Kidney epithelial cell (primary cell): ENCODE results near the gene POU2F3. TPM values are rescaled to one million over a fixed set of nuclear protein-coding genes. Genes with fewer than 3 reads are reported as not detected.

Experiments used
- DNase-seq: peaks from one replicate; pipeline ENCODE4 v3.0.0-alpha.2; 2010; ENCODE audit warnings: low read depth
- H3K27me3 ChIP-seq: 2 replicates; pipeline ENCODE4 v1.6.0; 2011; ENCODE audit warnings: low read length; ENCODE audit not compliant: control insufficient read depth, insufficient read depth
- H3K36me3 ChIP-seq: 2 replicates; pipeline ENCODE4 v1.5.1; 2011; ENCODE audit warnings: low read length; ENCODE audit not compliant: control insufficient read depth, insufficient read depth
- H3K4me3 ChIP-seq: 2 replicates; pipeline ENCODE4 v1.5.1; 2011; ENCODE audit warnings: low read depth, mild to moderate bottlenecking, control low read depth, low read length
- total RNA-seq: library from RNA; depleted of rRNA; stranded (reverse); fragments of >200 nt; gene quantifications from 2 replicates; pipeline ENCODE4 v1.2.3, GENCODE V29; 2015
- TF ChIP-seq, protein P1 (sequence below): IDR thresholded peaks from 2 replicates; pipeline ENCODE4 v1.5.1; 2011; ENCODE audit warnings: mild to moderate bottlenecking, moderate library complexity, low read length, control low read depth, inconsistent platforms; ENCODE audit not compliant: insufficient read depth, poor library complexity, severe bottlenecking

The POU2F3 gene
- total RNA-seq, 1 donor from 2014 or later = 1.1 TPM

DNA sequence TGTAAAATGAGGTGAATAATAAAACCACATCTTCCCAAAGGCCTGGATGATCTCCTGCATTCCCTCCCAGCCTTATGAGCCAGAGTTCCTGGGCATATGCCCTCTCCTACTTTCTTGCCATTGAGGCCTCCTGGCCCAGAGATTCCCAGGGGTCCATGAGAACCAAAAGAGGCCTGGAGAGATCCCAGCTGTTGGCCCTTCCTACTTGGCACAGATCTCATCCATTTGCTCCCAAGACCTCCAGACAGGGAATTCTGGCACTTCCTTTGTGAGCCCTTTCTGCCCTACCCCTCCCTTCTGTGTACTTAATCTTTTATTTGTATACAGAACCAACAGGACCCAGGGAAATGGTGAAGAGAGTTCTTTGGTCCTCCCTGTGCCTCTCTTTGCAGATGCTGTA is 21.4 kb downstream of the POU2F3 start:
- H3K36me3 ChIP-seq = no peaks in the 10 kb centered on the region
- no peak for DNase-seq
- no peak overlapping the region for H3K4me3 ChIP-seq
- TF ChIP-seq, protein P1, sequence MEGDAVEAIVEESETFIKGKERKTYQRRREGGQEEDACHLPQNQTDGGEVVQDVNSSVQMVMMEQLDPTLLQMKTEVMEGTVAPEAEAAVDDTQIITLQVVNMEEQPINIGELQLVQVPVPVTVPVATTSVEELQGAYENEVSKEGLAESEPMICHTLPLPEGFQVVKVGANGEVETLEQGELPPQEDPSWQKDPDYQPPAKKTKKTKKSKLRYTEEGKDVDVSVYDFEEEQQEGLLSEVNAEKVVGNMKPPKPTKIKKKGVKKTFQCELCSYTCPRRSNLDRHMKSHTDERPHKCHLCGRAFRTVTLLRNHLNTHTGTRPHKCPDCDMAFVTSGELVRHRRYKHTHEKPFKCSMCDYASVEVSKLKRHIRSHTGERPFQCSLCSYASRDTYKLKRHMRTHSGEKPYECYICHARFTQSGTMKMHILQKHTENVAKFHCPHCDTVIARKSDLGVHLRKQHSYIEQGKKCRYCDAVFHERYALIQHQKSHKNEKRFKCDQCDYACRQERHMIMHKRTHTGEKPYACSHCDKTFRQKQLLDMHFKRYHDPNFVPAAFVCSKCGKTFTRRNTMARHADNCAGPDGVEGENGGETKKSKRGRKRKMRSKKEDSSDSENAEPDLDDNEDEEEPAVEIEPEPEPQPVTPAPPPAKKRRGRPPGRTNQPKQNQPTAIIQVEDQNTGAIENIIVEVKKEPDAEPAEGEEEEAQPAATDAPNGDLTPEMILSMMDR = no peak
- H3K27me3 ChIP-seq = peaks cover 28% of the 10 kb centered on the region

DNA sequence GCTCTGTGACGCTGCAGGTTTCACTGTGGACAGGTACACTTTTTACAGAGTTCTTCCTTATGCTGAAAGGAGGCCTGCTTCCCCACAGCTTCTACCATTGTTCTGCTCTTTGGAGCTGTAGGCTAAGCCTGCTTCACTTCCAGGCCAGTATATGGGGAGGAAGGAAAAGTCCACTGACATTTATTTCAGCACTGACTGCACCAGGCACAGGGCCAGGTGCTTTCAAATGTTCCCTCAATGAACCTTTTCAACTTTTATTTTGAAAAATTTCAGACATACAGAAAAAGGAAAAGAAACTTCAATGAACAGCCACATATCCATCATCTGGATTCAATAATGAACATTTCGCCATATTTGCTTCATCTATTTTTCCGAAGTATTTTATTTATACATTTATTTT is 22.0 kb downstream of the POU2F3 start:
- no peak for DNase-seq
- Histone ChIP-seq H3K4me3 (no peak overlapping the region), H3K36me3 (no peaks in the 10 kb centered on the region), H3K27me3 (peaks cover 28% of the 10 kb centered on the region)
- TF ChIP-seq, protein P1 = no peak

DNA sequence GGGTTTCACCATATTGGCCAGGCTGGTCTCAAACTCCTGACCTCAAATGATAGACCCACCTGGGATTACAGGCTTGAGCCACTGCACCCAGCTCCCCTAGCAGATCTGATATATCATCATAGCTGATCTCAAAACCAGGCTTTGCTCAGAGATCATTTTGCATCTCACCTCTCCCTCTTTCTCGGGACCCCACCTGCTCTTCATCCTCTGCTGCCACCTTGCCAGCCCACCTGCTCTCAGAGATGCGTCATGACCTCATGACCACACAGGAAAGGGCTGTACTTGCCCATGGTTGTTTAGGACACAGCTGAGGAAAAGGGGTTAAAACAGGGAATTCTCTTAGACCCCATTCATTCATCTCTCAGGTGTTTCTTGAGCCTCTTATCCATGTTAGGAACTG is 27.4 kb downstream of the POU2F3 start:
- DNase-seq = no peak
- Histone ChIP-seq H3K36me3 (no peaks in the 10 kb centered on the region), H3K27me3 (peaks cover 11% of the 10 kb centered on the region), H3K4me3 (no peak overlapping the region)
- TF ChIP-seq, protein P1 = no peak

DNA sequence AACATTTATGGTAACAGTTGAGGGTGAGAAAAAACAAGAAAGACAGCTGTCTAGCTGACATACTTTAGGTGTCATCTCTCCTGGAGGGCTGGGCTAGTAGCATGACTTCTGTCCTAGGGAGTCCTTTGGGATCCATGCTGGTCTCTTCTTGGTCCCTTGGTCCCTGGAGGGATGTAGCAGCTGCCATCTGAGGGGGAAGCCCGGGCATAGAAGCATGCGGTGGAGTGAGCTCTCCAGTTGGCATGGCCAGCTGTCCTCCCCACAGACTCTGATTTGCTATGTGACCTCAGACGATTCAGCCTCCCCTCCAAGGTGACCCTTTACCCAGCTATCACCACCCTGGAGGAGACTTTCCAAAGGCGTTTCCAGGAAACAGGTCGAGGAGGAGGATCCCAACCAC is 28.7 kb downstream of the POU2F3 start:
- H3K36me3 ChIP-seq = no peaks in the 10 kb centered on the region

DNA sequence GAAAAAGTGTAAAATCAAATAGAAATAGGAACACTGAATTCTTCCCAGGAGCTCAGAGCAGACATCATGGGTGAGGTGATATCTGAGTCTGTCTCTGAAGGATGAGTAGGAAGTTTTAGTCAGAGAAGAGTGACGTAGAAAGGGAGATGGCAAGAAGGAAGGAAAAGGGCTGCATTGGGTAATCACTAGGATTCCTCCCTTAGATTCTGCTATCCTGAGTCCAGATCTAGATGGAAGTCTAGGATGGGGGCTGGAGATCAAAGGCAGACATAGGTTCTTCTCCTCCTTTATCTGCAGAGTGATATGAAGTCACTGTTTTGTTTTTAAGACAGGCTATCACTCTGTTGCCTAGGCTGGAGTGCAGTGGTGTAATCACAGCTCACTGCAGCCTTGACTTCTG is 30.4 kb downstream of the POU2F3 start:
- H3K27me3 ChIP-seq = peaks cover 9% of the 10 kb centered on the region
- H3K4me3 ChIP-seq = no peak overlapping the region
- H3K36me3 ChIP-seq = no peaks in the 10 kb centered on the region
- DNase-seq = no peak
- TF ChIP-seq, protein P1 = no peak

More for the DNA sequence above, 28.7 kb downstream of the POU2F3 start:
- no peak for DNase-seq
- TF ChIP-seq, protein P1 = no peak
- Histone ChIP-seq H3K27me3 (peaks cover 11% of the 10 kb centered on the region), H3K4me3 (no peak overlapping the region)

DNA sequence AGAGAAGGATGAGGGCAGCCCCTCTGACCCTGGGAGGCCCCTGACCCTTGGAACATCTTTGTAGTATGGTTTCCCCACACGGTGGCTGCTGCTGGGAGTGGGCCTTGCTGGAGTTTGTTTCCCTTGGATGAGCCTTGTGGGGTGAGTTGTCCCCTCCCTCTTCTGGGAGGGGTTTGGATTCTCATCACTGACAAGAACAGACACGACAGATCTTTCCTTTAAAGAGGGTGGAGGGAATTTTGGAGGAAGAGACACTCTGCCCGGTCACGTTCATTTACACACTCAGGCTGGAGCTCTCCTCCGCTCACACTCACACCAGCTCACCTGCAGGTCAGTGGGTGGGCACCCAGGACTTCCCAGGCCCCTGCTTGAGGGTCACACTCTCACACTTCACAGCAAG is 31.7 kb downstream of the POU2F3 start:
- TF ChIP-seq, protein P1 = no peak
- Histone ChIP-seq H3K27me3 (no peaks in the 10 kb centered on the region), H3K4me3 (no peak overlapping the region), H3K36me3 (no peaks in the 10 kb centered on the region)
- no peak for DNase-seq
